ENCODE measurements around the gene CDS2. TPM values are rescaled to one million over a fixed set of nuclear protein-coding genes. Genes with fewer than 3 reads are reported as not detected.

Gene CDS2
- total RNA-seq, 1 experiment from 2014 or later, result 26.3 TPM

DNA sequence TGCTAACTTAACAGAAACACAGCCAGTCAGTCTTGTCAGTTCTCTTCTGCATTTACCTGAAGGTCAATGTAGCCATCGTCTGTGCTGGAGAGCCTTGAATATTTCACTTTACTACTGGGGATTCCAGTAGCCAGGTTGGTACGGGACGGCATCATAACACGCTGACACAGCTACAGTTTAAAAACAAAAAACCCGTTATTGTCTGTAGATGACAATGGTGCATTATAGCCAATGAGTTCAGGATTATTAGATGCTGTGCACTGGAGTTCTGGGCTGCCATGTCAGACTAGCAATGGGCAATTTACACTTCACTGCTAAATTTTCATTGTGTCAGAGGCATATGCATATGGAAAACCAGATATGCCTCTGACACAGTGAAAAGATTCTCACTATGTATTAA lies 17.5 kb upstream of the CDS2 start:
- no TSS peak for BruUV-seq (replicated peaks)
- peaks cover 65% of the 10 kb centered on the region for H3K36me3 Mint-ChIP-seq (ENCODE audit: insufficient read depth, unreplicated experiment)
- intact Hi-C loops (cut with micrococcal nuclease), result loop anchor here (10.0 kb wide), 1 partner anchor 114 kb away; no protein-coding TSS in a partner anchor
- no peak for DNase-seq (ENCODE audit: unreplicated experiment)
- TF ChIP-seq, protein P1, sequence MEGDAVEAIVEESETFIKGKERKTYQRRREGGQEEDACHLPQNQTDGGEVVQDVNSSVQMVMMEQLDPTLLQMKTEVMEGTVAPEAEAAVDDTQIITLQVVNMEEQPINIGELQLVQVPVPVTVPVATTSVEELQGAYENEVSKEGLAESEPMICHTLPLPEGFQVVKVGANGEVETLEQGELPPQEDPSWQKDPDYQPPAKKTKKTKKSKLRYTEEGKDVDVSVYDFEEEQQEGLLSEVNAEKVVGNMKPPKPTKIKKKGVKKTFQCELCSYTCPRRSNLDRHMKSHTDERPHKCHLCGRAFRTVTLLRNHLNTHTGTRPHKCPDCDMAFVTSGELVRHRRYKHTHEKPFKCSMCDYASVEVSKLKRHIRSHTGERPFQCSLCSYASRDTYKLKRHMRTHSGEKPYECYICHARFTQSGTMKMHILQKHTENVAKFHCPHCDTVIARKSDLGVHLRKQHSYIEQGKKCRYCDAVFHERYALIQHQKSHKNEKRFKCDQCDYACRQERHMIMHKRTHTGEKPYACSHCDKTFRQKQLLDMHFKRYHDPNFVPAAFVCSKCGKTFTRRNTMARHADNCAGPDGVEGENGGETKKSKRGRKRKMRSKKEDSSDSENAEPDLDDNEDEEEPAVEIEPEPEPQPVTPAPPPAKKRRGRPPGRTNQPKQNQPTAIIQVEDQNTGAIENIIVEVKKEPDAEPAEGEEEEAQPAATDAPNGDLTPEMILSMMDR (IDR thresholded peaks at IDR 0.05; ENCODE audit: unreplicated experiment), result no peak
- H3K27me3 Mint-ChIP-seq (ENCODE audit: insufficient read depth, unreplicated experiment), result no peaks in the 10 kb centered on the region
- H3K4me3 Mint-ChIP-seq (ENCODE audit: unreplicated experiment), result no peak overlapping the region
- no peaks in the 10 kb centered on the region for H3K4me1 Mint-ChIP-seq (ENCODE audit: insufficient read depth, unreplicated experiment)
- ChIA-PET CTCF (interaction anchor here (0.7 to 1.1 kb wide), 3 partner anchors 38 to 350 kb away, joined by 3 read pairs; no protein-coding TSS in a partner anchor), POLR2A (no interaction called here)
- no peaks in the 10 kb centered on the region for H3K9me3 Mint-ChIP-seq (ENCODE audit: unreplicated experiment)
- no peak overlapping the region for H3K27ac Mint-ChIP-seq (ENCODE audit: low read depth, unreplicated experiment)

DNA sequence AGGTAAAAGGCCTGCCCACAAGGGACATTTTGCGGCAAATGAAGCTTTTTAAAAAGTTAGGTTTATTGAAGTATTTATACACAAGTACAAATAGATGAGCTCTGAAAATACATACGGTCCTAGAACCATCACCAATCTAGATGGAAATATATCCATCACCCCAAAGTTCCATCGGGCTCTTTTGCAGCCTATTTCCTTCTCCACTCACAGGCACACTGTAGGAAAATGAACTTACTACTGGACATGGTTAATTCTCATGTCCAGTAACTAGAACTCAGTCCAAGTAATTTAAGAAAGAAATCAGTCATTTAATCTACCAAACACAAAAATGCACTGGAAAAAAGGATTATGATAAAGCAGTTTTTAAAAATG lies 13.2 kb upstream of the CDS2 start:
- Mint-ChIP-seq H3K4me3 (ENCODE audit: unreplicated experiment) (peak overlapping the region; percentile 92), H3K27ac (ENCODE audit: low read depth, unreplicated experiment) (peak overlapping the region; percentile 97), H3K9me3 (ENCODE audit: unreplicated experiment) (no peaks in the 10 kb centered on the region), H3K4me1 (ENCODE audit: insufficient read depth, unreplicated experiment) (peaks cover 6% of the 10 kb centered on the region), H3K27me3 (ENCODE audit: insufficient read depth, unreplicated experiment) (no peaks in the 10 kb centered on the region), H3K36me3 (ENCODE audit: insufficient read depth, unreplicated experiment) (peaks cover 68% of the 10 kb centered on the region)
- TF ChIP-seq, protein P1 (IDR thresholded peaks at IDR 0.05; ENCODE audit: unreplicated experiment), result no peak
- CTCF ChIA-PET, result interaction anchor here (1.0 to 1.3 kb wide), 2 partner anchors 73 to 355 kb away, joined by 3 read pairs; no protein-coding TSS in a partner anchor
- POLR2A ChIA-PET, result no interaction called here
- no peak for DNase-seq (ENCODE audit: unreplicated experiment)
- no TSS peak for BruUV-seq (replicated peaks)
- intact Hi-C loops (cut with micrococcal nuclease), result no loop called here

DNA sequence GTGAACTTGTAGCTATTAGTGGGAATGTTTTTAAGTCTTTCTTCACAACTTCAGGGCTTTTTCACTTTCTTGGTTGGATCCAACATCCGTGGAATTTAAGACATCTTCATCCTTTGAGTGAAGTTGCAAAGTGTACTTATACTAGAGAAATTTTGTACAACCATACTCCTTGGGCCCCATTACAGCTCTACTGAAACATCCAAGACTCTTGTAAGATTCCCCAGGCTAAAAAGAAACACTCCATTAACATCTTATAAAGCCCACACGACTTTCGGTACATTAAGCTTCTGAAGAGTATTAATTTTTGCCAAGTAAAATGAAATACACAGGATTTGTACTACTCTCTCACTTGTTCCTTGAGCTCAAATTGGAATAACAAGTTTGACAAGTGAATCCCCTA lies 12.4 kb upstream of the CDS2 start:
- peak overlapping the region; percentile 92 for H3K4me3 Mint-ChIP-seq (ENCODE audit: unreplicated experiment)
- no peak overlapping the region for H3K27ac Mint-ChIP-seq (ENCODE audit: low read depth, unreplicated experiment)
- POLR2A ChIA-PET, result interaction anchor here (0.7 to 1.2 kb wide), 5 partner anchors 36 to 486 kb away, joined by 3 to 4 read pairs (median 3); no protein-coding TSS in a partner anchor
- CTCF ChIA-PET, result interaction anchor here (0.6 to 1.9 kb wide), 7 partner anchors 48 to 374 kb away, joined by 3 to 5 read pairs (median 3); no protein-coding TSS in a partner anchor
- TF ChIP-seq, protein P1 (IDR thresholded peaks at IDR 0.05; ENCODE audit: unreplicated experiment), result no peak
- H3K9me3 Mint-ChIP-seq (ENCODE audit: unreplicated experiment), result no peaks in the 10 kb centered on the region
- H3K36me3 Mint-ChIP-seq (ENCODE audit: insufficient read depth, unreplicated experiment), result peaks cover 60% of the 10 kb centered on the region
- no TSS peak for BruUV-seq (replicated peaks)
- no peak for DNase-seq (ENCODE audit: unreplicated experiment)
- peaks cover 6% of the 10 kb centered on the region for H3K4me1 Mint-ChIP-seq (ENCODE audit: insufficient read depth, unreplicated experiment)
- H3K27me3 Mint-ChIP-seq (ENCODE audit: insufficient read depth, unreplicated experiment), result no peaks in the 10 kb centered on the region
- intact Hi-C loops (cut with micrococcal nuclease), result no loop called here

DNA sequence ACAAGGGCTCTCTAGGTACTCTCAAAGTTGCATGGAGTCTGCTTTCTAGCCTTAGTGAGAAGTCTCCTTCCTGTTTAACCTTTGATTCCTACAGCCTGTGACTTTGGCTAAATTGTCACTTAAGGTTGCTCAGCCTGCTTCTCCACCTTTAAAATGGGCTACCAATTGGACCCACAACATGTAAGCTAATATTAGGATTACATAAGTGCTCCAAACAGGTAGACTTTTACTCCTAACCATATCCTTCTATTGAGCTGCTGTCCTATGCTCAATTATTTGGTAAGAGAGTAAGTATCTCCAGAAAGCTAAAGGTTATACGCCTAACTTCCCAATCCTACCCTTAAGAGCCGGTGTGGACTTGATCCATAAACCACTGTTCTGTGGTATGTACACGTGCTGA lies 9.9 kb upstream of the CDS2 start:
- BruUV-seq (replicated peaks), result no TSS peak
- Mint-ChIP-seq H3K27me3 (ENCODE audit: insufficient read depth, unreplicated experiment) (no peaks in the 10 kb centered on the region), H3K9me3 (ENCODE audit: unreplicated experiment) (no peaks in the 10 kb centered on the region), H3K4me3 (ENCODE audit: unreplicated experiment) (no peak overlapping the region), H3K36me3 (ENCODE audit: insufficient read depth, unreplicated experiment) (peaks cover 48% of the 10 kb centered on the region), H3K4me1 (ENCODE audit: insufficient read depth, unreplicated experiment) (peaks cover 12% of the 10 kb centered on the region), H3K27ac (ENCODE audit: low read depth, unreplicated experiment) (no peak overlapping the region)
- TF ChIP-seq, protein P1 (IDR thresholded peaks at IDR 0.05; ENCODE audit: unreplicated experiment), result no peak
- ChIA-PET POLR2A (interaction anchor here (1.0 to 1.6 kb wide), 4 partner anchors 37 to 76 kb away, joined by 3 to 5 read pairs (median 4); no protein-coding TSS in a partner anchor), CTCF (interaction anchor here (0.7 to 1.4 kb wide), 3 partner anchors 88 to 107 kb away, joined by 3 read pairs; no protein-coding TSS in a partner anchor)
- no peak for DNase-seq (ENCODE audit: unreplicated experiment)
- intact Hi-C loops (cut with micrococcal nuclease), result no loop called here

Data from MCF 10A (cell line).